ENCODE measurements around the gene HES5.

Gene HES5

GRCh38 chr1:2504949-2505272, 25.2 kb downstream of the HES5 start:
- no peak for DNase-seq (ENCODE audit: extremely low spot score)
- ChIA-PET CTCF (no interaction called here), POLR2A (no interaction called here)
- TF ChIP-seq TARDBP (IDR thresholded peaks at IDR 0.05) (no peak), LEF1 (IDR thresholded peaks at IDR 0.05; ENCODE audit: borderline replicate concordance) (no peak), L3MBTL2 (conservative IDR thresholded peaks at IDR 0.05) (no peak), BHLHE40 (IDR thresholded peaks at IDR 0.05; ENCODE audit: borderline replicate concordance) (no peak), NFRKB (IDR thresholded peaks at IDR 0.05) (no peak), PKNOX1 (IDR thresholded peaks at IDR 0.05) (no peak), SUZ12 (IDR thresholded peaks at IDR 0.05) (no peak), ELF4 (IDR thresholded peaks at IDR 0.05) (no peak), HDGF (IDR thresholded peaks at IDR 0.05; ENCODE audit: borderline replicate concordance) (no peak), ZNF384 (IDR thresholded peaks at IDR 0.05) (no peak), FOXK2 (IDR thresholded peaks at IDR 0.05) (no peak), CTBP1 (IDR thresholded peaks at IDR 0.05; ENCODE audit: borderline replicate concordance) (no peak), FOXM1 (IDR thresholded peaks at IDR 0.05; ENCODE audit: borderline replicate concordance) (no peak), SP1 (IDR thresholded peaks at IDR 0.05) (no peak), FOXA1 (IDR thresholded peaks at IDR 0.05) (no peak), ARNT (IDR thresholded peaks at IDR 0.05) (no peak)

- POLR2A ChIA-PET, result no interaction called here
- no peak for DNase-seq (ENCODE audit: extremely low spot score)
- TF ChIP-seq FOXM1 (IDR thresholded peaks at IDR 0.05; ENCODE audit: borderline replicate concordance) (no peak), CTBP1 (IDR thresholded peaks at IDR 0.05; ENCODE audit: borderline replicate concordance) (no peak), TARDBP (IDR thresholded peaks at IDR 0.05) (no peak), LEF1 (IDR thresholded peaks at IDR 0.05; ENCODE audit: borderline replicate concordance) (no peak), HDGF (IDR thresholded peaks at IDR 0.05; ENCODE audit: borderline replicate concordance) (no peak), ELF4 (IDR thresholded peaks at IDR 0.05) (no peak), PKNOX1 (IDR thresholded peaks at IDR 0.05) (no peak), BHLHE40 (IDR thresholded peaks at IDR 0.05; ENCODE audit: borderline replicate concordance) (no peak)
- CTCF ChIA-PET, result no interaction called here
Measured at GRCh38 chr1:2504225-2504948, 25.7 kb downstream of the HES5 start.

GRCh38 chr1:2503554-2504224, 26.4 kb downstream of the HES5 start:
- POLR2A ChIA-PET, result no interaction called here
- no peak for DNase-seq (ENCODE audit: extremely low spot score)
- TF ChIP-seq TARDBP (IDR thresholded peaks at IDR 0.05), result no peak
- no peak for TF ChIP-seq NFRKB (IDR thresholded peaks at IDR 0.05)
- CTCF ChIA-PET, result no interaction called here

- DNase-seq (ENCODE audit: extremely low spot score), result no peak
- ChIA-PET CTCF (no interaction called here), POLR2A (no interaction called here)
- TF ChIP-seq SUZ12 (IDR thresholded peaks at IDR 0.05) (no peak), FOXA1 (IDR thresholded peaks at IDR 0.05) (no peak), ELF4 (IDR thresholded peaks at IDR 0.05) (no peak), CTBP1 (IDR thresholded peaks at IDR 0.05; ENCODE audit: borderline replicate concordance) (no peak), TARDBP (IDR thresholded peaks at IDR 0.05) (no peak)
Measured at GRCh38 chr1:2502661-2503553, 27.2 kb downstream of the HES5 start.

- POLR2A ChIA-PET, result no interaction called here
Measured at GRCh38 chr1:2502210-2502609, 27.9 kb downstream of the HES5 start.

More at GRCh38 chr1:2502210-2502609, 27.9 kb downstream of the HES5 start:
- CTCF ChIA-PET, result no interaction called here
- TF ChIP-seq BHLHE40 (IDR thresholded peaks at IDR 0.05; ENCODE audit: borderline replicate concordance), result no peak
- TF ChIP-seq SP1 (IDR thresholded peaks at IDR 0.05), result no peak
- no peak for TF ChIP-seq ELF4 (IDR thresholded peaks at IDR 0.05)
- no peak for TF ChIP-seq L3MBTL2 (conservative IDR thresholded peaks at IDR 0.05)
- no peak for TF ChIP-seq ARNT (IDR thresholded peaks at IDR 0.05)
- TF ChIP-seq FOXK2 (IDR thresholded peaks at IDR 0.05), result no peak
- no peak for TF ChIP-seq CTBP1 (IDR thresholded peaks at IDR 0.05; ENCODE audit: borderline replicate concordance)
- TF ChIP-seq LEF1 (IDR thresholded peaks at IDR 0.05; ENCODE audit: borderline replicate concordance), result no peak
- TF ChIP-seq FOXA1 (IDR thresholded peaks at IDR 0.05), result no peak
- no peak for TF ChIP-seq FOXM1 (IDR thresholded peaks at IDR 0.05; ENCODE audit: borderline replicate concordance)
- TF ChIP-seq PKNOX1 (IDR thresholded peaks at IDR 0.05), result no peak
- no peak for TF ChIP-seq TARDBP (IDR thresholded peaks at IDR 0.05)
- no peak for TF ChIP-seq ZNF384 (IDR thresholded peaks at IDR 0.05)
- no peak for TF ChIP-seq HDGF (IDR thresholded peaks at IDR 0.05; ENCODE audit: borderline replicate concordance)
- no peak for TF ChIP-seq SUZ12 (IDR thresholded peaks at IDR 0.05)
- TF ChIP-seq NFRKB (IDR thresholded peaks at IDR 0.05), result no peak
- no peak for DNase-seq (ENCODE audit: extremely low spot score)
